GM19043 (cell line): ENCODE data around the gene PRKCE.

Experiments
- ATAC-seq: cut with Tn5 transposase; IDR thresholded peaks from one replicate; pipeline ENCODE4 v1.9.1; 2021; ENCODE audit warnings: low read depth; ENCODE audit not compliant: unreplicated experiment

Gene PRKCE

GRCh38 chr2:45946023-45946422, 294.5 kb downstream of the PRKCE start:
- no peak for ATAC-seq

GRCh38 chr2:45950606-45951005, 299.1 kb downstream of the PRKCE start:
- no peak for ATAC-seq

- ATAC-seq, result no peak
These were observed 299.7 kb downstream of the PRKCE start for GRCh38 chr2:45951025-45951727.

- no peak for ATAC-seq
These were observed 301.1 kb downstream of the PRKCE start for GRCh38 chr2:45952591-45952990.

- no peak for ATAC-seq
These were observed 302.0 kb downstream of the PRKCE start for GRCh38 chr2:45953376-45954027.

- ATAC-seq, result no peak
These were observed 302.9 kb downstream of the PRKCE start for GRCh38 chr2:45954233-45954850.

- no peak for ATAC-seq
These were observed 306.2 kb downstream of the PRKCE start for GRCh38 chr2:45957533-45958227.

GRCh38 chr2:45960057-45960863, 308.8 kb downstream of the PRKCE start:
- no peak for ATAC-seq

- no peak for ATAC-seq
These were observed 310.9 kb downstream of the PRKCE start for GRCh38 chr2:45962177-45962921.

GRCh38 chr2:45963816-45964215, 312.3 kb downstream of the PRKCE start:
- ATAC-seq, result no peak

GRCh38 chr2:45964223-45964841, 312.9 kb downstream of the PRKCE start:
- ATAC-seq, result no peak

GRCh38 chr2:45964906-45965305, 313.4 kb downstream of the PRKCE start:
- no peak for ATAC-seq

GRCh38 chr2:45965871-45966498, 314.5 kb downstream of the PRKCE start:
- no peak for ATAC-seq

GRCh38 chr2:45968946-45969584, 317.6 kb downstream of the PRKCE start:
- no peak for ATAC-seq

GRCh38 chr2:45973426-45973825, 322.0 kb downstream of the PRKCE start:
- ATAC-seq, result no peak

GRCh38 chr2:45974056-45974455, 322.6 kb downstream of the PRKCE start:
- ATAC-seq, result peak; percentile 74

- no peak for ATAC-seq
These were observed 323.4 kb downstream of the PRKCE start for GRCh38 chr2:45974762-45975408.
